ENCODE results near the gene SBF2.

GRCh38 chr11:10139656-10140055 lies 154.4 kb downstream of the SBF2 start:
- no peak for TF ChIP-seq CTCF (IDR thresholded peaks at IDR 0.05)
- no peak for TF ChIP-seq POLR2A (IDR thresholded peaks at IDR 0.05)

Measured in lower leg skin (tissue), 3 donors.